NCI-H2196 (cell line): ENCODE measurements around the gene VAV2.
A peak's percentile ranks its signal among the peaks of the same experiment; 100 is the strongest.

Source experiments
- DNase-seq: peaks from one replicate; lab custom pipeline; 2025; ENCODE audit not compliant: unreplicated experiment; lab: John Stamatoyannopoulos, UW

The VAV2 gene

GRCh38 chr9:133733796-133734533 is 258.2 kb downstream of the VAV2 start:
- no peak for DNase-seq

GRCh38 chr9:133733421-133733795 is 258.7 kb downstream of the VAV2 start:
- DNase-seq, result no peak

- DNase-seq, result no peak
These were observed 259.3 kb downstream of the VAV2 start for GRCh38 chr9:133732639-133733408.

GRCh38 chr9:133731876-133732638 is 260.1 kb downstream of the VAV2 start:
- peak; percentile 93 for DNase-seq

- DNase-seq, result no peak
These were observed 261.0 kb downstream of the VAV2 start for GRCh38 chr9:133730994-133731715.

- DNase-seq, result no peak
These were observed 262.4 kb downstream of the VAV2 start for GRCh38 chr9:133729617-133730281.

GRCh38 chr9:133728856-133729616 is 263.1 kb downstream of the VAV2 start:
- no peak for DNase-seq

- DNase-seq, result no peak
These were observed 264.2 kb downstream of the VAV2 start for GRCh38 chr9:133727876-133728441.

- no peak for DNase-seq
These were observed 264.7 kb downstream of the VAV2 start for GRCh38 chr9:133727277-133727875.

GRCh38 chr9:133726401-133727276 is 265.5 kb downstream of the VAV2 start:
- DNase-seq, result peak; percentile 59

GRCh38 chr9:133725886-133726285 is 266.2 kb downstream of the VAV2 start:
- no peak for DNase-seq

- no peak for DNase-seq
These were observed 273.4 kb downstream of the VAV2 start for GRCh38 chr9:133718563-133719315.

GRCh38 chr9:133717113-133718031 is 274.8 kb downstream of the VAV2 start:
- DNase-seq, result no peak

- DNase-seq, result no peak
These were observed 275.5 kb downstream of the VAV2 start for GRCh38 chr9:133716564-133717112.

- peak; percentile 21 for DNase-seq
These were observed 276.1 kb downstream of the VAV2 start for GRCh38 chr9:133715866-133716563.
